ENCODE results near the gene DYNC1H1. TPM values are rescaled to one million over a fixed set of nuclear protein-coding genes. Genes with fewer than 3 reads are reported as not detected.

Gene DYNC1H1
- total and polyA plus RNA-seq, 2 experiments from 2014 or later = 141 to 405 TPM

GRCh38 chr14:102089621-102090343 lies 125.4 kb downstream of the DYNC1H1 start:
- H3K9me3 ChIP-seq (ENCODE audit: low read depth) = no peaks in the 10 kb centered on the region
- H2AFZ ChIP-seq = no peak overlapping the region
- H3K4me2 ChIP-seq = no peak overlapping the region
- DNase-seq (ENCODE audit: low spot score) = no peak
- H3K79me2 ChIP-seq = peaks cover 18% of the 10 kb centered on the region
- TF ChIP-seq CTCF (IDR thresholded peaks at IDR 0.05; ENCODE audit: poor library complexity) = no peak
- TF ChIP-seq EZH2phosphoT487 (IDR thresholded peaks at IDR 0.05; ENCODE audit: low read depth, severe bottlenecking, unreplicated experiment) = no peak
- no peak for TF ChIP-seq EZH2 (IDR thresholded peaks at IDR 0.05; ENCODE audit: borderline replicate concordance)
- no peaks in the 10 kb centered on the region for H3K9me2 ChIP-seq (replicated peaks; ENCODE audit: insufficient read depth)
- H3K4me1 ChIP-seq (ENCODE audit: insufficient read depth) = peaks cover 14% of the 10 kb centered on the region
- H3K27me3 ChIP-seq = no peaks in the 10 kb centered on the region
- no peak overlapping the region for H3K27ac ChIP-seq
- H3K36me3 ChIP-seq (replicated peaks; ENCODE audit: insufficient read depth, low read depth) = no peaks in the 10 kb centered on the region
- H4K20me1 ChIP-seq (ENCODE audit: insufficient read depth, poor library complexity, severe bottlenecking) = peaks cover 14% of the 10 kb centered on the region
- no peak overlapping the region for H3K4me3 ChIP-seq
- WGBS (ENCODE audit: low lambda C conversion rate, missing lambda C conversion rate) = 88% methylated on average over 11 of the region's 11 CpGs

DNA sequence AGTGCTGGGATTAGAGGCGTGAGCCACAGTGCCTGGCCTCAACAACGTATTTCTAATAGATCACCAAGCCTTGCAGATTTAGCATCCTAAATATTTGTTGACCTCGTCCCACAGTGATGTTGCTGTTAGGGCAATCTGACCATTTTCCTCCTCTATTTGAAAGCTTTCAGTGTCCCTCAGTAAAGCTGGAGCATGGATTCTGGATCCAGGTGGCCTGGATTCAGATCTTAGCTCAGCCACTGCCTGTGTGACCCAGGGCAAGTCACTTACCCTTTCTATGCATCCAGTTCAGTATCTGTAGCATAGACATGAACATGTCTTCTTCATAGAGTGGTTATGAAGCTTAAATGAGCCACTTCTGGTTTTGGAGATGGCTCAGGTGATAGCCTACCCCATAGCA lies 126.3 kb downstream of the DYNC1H1 start:
- Histone ChIP-seq H3K4me2 (no peak overlapping the region), H2AFZ (no peak overlapping the region), H3K36me3 (replicated peaks; ENCODE audit: insufficient read depth, low read depth) (no peaks in the 10 kb centered on the region), H3K4me3 (no peak overlapping the region), H3K4me1 (ENCODE audit: insufficient read depth) (peaks cover 10% of the 10 kb centered on the region), H3K27ac (no peak overlapping the region), H3K9me3 (ENCODE audit: low read depth) (no peaks in the 10 kb centered on the region), H4K20me1 (ENCODE audit: insufficient read depth, poor library complexity, severe bottlenecking) (peaks cover 5% of the 10 kb centered on the region), H3K9me2 (replicated peaks; ENCODE audit: insufficient read depth) (no peaks in the 10 kb centered on the region), H3K27me3 (no peaks in the 10 kb centered on the region), H3K79me2 (peaks cover 9% of the 10 kb centered on the region)
- no peak for DNase-seq (ENCODE audit: low spot score)
- TF ChIP-seq EZH2phosphoT487 (IDR thresholded peaks at IDR 0.05; ENCODE audit: low read depth, severe bottlenecking, unreplicated experiment) (no peak), CTCF (IDR thresholded peaks at IDR 0.05; ENCODE audit: poor library complexity) (no peak), EZH2 (IDR thresholded peaks at IDR 0.05; ENCODE audit: borderline replicate concordance) (no peak)
- 87% methylated on average over 3 of the region's 3 CpGs for WGBS (ENCODE audit: low lambda C conversion rate, missing lambda C conversion rate)

DNA sequence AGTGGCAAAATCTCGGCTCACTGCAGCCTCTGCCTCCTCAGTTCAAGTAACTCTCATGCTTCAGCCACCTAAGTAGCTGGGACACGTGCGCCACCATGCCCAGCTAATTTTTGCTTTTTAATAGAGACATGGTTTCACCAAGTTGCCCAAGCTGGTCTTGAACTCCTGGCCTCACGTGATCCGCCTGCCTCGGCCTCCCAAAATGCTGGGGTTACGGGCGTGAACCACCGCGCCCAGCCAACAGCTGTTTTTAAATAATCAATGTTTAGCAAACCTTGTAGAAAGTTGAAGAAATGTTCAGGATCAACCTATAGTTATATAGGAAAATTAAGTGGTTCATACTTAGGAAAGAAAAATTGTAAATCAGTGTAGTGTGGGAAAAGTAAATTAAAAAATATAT lies 128.4 kb downstream of the DYNC1H1 start:
- no peak overlapping the region for H3K4me2 ChIP-seq
- H3K27ac ChIP-seq = no peak overlapping the region
- no peaks in the 10 kb centered on the region for H3K36me3 ChIP-seq (replicated peaks; ENCODE audit: insufficient read depth, low read depth)
- no peaks in the 10 kb centered on the region for H3K9me3 ChIP-seq (ENCODE audit: low read depth)
- no peaks in the 10 kb centered on the region for H4K20me1 ChIP-seq (ENCODE audit: insufficient read depth, poor library complexity, severe bottlenecking)
- DNase-seq (ENCODE audit: low spot score) = no peak
- H2AFZ ChIP-seq = no peak overlapping the region
- H3K4me1 ChIP-seq (ENCODE audit: insufficient read depth) = peaks cover 18% of the 10 kb centered on the region
- H3K79me2 ChIP-seq = peaks cover 3% of the 10 kb centered on the region
- no peak for TF ChIP-seq EZH2 (IDR thresholded peaks at IDR 0.05; ENCODE audit: borderline replicate concordance)
- no peak for TF ChIP-seq EZH2phosphoT487 (IDR thresholded peaks at IDR 0.05; ENCODE audit: low read depth, severe bottlenecking, unreplicated experiment)
- no peak for TF ChIP-seq CTCF (IDR thresholded peaks at IDR 0.05; ENCODE audit: poor library complexity)
- no peaks in the 10 kb centered on the region for H3K27me3 ChIP-seq
- H3K9me2 ChIP-seq (replicated peaks; ENCODE audit: insufficient read depth) = no peaks in the 10 kb centered on the region
- 96% methylated on average over 10 of the region's 10 CpGs for WGBS (ENCODE audit: low lambda C conversion rate, missing lambda C conversion rate)
- no peak overlapping the region for H3K4me3 ChIP-seq

Measured in hepatocyte (in vitro differentiated cells).